ENCODE results near the gene CYYR1. TPM values are rescaled to one million over a fixed set of nuclear protein-coding genes. Genes with fewer than 3 reads are reported as not detected.
"Not testable (repeated sequence)": the region's sequence is repeated elsewhere in the genome, so short reads cannot be mapped to it uniquely, and the experiment has no call there.

The CYYR1 gene
- total RNA-seq, 1 donor from 2014 or later: not detected

DNA sequence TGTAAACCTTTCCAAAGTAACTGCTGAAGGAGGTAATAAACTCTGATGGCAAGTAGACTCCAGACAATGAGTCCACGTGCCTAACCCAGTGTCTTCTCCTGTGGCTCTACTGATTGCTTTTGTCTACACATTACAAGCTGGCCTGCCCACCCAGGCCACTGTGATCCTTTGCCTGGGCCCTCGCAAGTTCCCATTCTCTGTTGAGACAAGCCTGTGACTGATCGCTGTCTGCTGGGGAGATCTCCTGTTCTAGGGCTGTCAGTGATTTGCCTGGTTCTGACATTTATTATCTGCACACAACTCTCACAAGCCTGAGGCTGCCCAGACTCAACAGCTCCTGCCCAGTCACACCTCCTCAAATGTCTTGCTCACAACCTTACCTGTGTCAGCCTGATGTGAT lies 81.4 kb downstream of the CYYR1 start:
- intact Hi-C loops (cut with micrococcal nuclease): no loop called here

DNA sequence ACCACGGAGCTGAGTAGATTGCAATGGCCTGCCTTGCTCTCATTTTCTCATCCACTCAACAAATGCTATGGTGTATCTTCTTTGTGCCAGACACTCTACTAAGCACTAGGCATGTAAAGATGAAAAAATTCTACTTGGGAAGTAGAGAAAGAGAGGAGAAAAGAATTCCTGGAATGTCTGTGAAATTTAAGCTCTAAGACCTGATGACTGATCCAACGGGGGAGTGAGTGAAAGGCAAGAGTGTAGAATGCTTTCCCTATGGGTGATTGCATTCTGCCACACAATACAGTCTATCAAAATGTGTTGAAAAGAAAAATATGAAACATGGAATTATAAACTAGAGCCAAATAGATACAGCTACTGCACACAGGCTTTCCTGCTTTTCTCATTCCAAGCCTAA lies 82.3 kb downstream of the CYYR1 start:
- intact Hi-C loops (cut with micrococcal nuclease): no loop called here

DNA sequence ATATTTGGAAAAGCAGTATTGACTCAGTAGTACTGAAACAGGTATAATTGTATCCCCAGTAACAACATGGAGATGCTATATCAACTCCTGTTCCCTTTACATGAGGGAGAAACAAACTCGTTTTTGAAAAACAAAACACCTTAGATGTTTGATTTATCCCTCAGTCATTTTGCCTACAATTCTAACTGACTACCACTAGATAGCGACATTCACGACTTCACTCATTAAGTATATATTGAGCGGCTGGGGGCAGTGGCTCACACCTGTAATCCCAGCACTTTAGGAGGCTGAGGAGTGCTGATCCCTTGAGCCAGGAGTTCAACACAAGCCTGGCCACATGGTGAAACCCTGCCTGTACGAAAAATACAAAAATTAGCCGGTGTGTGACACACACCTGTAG lies 83.3 kb downstream of the CYYR1 start:
- intact Hi-C loops (cut with micrococcal nuclease): no loop called here

DNA sequence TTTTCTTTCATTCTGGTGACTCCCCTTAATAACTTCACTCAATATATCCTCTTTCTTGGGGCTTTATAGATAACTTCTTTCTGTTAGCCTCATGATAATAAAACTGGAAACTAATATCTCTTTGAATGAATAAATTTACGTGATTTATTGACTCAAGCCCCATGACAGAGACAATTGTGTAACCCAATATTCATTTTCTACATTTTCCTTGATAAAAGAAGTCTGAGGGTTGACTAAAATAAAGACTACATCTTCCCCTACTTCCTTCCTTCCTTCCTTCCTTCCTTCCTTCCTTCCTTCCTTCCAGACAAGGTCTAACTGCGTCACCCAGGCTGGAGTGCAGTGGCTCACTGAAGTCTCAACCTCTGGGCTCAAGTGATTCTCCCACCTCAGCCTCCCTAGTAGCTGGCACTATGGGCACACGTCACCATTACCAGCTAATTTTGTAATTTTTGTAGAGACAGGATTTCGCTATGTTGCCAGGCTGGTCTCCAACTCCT lies 85.1 kb downstream of the CYYR1 start:
- intact Hi-C loops (cut with micrococcal nuclease): no loop called here

DNA sequence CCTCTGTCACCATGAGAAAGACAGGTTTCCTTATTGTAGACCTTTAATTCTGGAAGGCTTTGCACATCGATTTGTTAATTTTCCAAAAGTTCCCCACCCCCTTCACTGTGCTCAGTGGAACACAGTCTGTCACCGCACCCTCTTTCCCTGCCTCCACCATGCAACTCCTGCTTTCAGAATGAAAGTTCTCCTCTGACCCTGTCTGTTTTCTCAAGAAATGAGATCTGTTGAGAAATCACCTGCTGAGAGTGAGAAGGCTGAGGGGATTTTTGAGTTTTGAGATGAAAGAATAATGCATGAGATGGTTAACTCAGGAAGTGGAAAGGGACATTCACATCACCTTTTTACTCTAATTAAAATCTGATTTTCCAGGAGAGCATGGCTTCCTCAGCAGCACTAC lies 99.6 kb downstream of the CYYR1 start:
- intact Hi-C loops (cut with micrococcal nuclease): no loop called here

DNA sequence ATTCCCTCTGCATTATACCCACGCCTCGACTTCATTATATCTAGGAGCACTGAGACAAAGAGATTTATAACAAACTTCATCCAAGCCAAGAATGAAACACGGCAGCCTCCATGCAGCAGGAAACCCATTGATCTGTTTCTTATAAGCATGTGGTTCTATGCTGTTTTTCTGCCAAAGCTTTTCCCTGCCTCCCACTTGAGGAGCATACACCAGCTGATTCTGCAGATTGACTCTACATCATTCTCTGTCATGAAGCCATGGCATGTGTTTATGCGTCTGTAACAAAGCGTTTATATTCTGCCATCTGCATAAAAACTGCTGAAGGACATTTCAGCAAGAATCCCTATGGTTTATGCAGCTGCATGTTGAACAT lies 102.0 kb downstream of the CYYR1 start:
- intact Hi-C loops (cut with micrococcal nuclease): no loop called here

DNA sequence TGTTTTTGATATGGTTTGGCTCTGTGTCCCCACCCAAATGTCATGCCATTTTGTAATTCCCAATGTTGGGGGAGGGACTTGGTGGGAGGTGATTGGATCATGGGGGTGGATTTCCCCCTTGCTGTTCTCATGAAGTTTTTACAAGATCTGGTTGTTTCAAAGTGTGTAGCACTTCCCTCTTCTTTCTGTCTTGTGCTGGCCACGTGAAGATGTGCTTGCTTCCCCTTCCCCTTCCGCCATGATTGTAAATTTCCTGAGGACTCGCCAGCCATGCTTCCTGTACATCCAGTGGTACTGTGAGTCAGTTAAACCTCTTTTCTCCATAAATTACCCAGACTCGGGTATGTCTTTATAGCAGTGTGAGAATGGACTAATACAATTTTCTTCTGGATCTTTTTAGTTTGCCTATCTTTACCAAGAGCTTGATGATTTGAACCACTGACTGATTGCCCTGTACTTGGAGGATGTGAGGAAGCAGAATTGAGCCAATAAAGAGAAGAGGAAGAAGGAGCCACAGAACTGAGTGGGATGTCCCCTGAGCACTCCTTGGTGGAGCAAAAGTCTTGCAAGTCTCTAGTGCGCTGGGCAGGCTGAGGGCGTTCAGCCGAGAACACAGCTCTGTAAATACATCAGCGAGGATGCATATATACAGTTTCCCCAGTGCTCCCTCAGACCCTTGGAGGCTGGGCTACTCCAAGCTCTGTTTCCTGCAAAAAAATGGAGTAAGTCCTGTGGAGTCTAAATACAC lies 102.6 kb downstream of the CYYR1 start:
- intact Hi-C loops (cut with micrococcal nuclease): no loop called here

DNA sequence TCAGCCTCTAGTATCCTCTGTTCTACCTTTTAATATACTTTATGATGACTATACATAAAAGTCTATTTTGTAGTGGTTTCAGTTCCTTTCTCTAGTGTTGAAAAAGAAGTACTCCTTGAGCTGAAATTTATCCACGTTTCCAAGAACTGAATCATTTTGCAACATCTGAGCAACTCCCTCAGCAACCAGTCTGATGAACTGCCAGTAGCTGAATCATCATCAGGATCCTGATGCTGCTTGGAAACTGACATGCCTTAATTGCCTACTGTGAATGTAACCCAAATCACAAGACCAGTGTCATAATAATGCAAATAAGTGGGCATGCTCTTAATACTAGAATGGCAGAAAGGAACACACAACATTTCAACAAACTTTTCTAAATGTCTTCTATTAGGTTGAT lies 103.3 kb downstream of the CYYR1 start:
- intact Hi-C loops (cut with micrococcal nuclease): no loop called here

DNA sequence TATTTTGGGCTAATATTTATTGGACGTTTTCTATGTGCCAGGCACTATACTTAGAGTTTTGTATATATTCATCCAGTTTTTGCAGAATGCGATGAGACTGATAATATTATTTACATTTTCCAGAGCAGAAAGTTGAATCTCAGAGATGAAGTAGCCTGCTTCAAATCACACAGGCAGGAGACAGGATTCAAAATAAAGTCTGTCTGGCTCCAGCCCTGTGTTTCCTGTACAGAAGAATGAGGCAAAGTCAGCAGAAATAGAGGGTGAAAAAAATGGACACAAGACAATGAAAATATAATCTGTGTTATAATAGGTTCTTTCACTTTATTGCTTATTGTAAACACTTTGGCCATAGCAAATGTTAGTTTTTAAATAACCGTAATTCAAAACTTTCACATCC lies 107.2 kb downstream of the CYYR1 start:
- intact Hi-C loops (cut with micrococcal nuclease): no loop called here

DNA sequence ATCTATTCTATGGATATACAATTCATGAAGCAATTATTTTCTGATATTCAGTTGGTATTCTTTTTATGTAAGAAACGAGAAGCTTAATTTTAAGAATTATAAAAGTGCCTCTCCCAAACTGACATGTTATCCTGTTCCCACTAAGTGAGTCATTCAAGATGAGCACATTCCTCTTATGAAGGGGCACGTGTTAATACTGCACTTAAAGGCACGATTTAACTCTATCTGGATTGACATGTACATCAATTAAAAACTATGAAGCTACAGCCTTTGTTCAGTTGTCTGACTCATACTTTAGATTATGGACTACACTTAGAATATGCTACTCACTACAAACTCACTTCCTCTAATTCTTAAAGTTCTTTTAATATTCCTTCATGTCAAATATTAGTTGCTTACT lies 111.6 kb downstream of the CYYR1 start:
- intact Hi-C loops (cut with micrococcal nuclease): no loop called here

DNA sequence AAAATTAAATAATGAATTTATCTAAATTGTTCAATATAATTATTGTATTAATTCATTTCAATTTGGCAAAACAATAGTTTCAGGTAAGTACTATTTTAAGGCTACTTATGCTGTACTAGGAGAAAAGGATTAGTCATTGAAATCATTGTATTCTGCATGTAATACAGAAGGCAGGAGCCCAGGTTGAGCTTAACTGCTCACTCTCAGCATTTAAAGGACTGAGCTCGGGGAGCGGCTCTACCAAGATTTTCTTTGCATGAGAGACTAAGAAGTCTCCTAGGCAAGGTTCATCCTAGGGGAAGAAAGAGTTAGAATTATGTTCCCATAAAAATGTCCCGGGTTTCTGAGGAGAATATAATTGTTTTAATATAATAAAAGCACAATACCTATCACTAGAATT lies 112.5 kb downstream of the CYYR1 start:
- intact Hi-C loops (cut with micrococcal nuclease): no loop called here

DNA sequence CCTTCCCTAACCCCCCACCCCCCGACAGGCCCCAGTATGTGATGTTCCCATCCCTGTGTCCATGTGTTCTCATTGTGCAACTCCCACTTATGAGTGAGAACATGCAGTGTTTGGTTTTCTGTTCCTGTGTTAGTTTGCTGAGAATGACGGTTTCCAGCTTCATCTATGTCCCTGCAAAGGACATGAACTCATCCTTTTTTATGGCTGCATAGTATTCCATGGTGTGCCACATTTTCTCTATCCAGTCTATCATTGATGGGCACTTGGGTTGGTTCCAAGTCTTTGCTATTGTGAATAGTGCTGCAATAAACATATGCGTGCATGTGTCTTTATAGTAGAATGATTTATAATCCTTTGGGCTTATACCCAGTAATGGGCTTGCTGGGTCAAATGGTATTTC lies 114.2 kb downstream of the CYYR1 start:
- intact Hi-C loops (cut with micrococcal nuclease): not testable (repeated sequence)

DNA sequence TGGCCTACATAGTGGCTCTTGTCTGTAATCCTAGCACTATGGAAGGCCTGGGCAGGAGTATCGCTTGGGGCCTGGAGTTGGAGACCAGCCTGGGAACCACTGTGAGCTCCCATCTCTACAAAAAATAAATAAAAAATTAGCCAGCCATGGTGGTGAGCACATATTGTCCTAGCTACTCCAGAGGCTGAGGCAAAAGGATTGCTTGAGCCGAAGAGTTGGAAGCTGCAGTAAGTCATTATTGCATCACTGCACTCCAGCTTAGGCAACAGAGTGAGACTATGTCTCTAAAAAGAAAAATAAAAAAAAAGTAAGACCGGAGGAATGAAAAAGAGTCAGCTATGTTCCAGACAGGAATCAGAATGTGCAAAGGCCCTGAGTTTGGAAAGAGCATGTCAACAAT lies 115.3 kb downstream of the CYYR1 start:
- intact Hi-C loops (cut with micrococcal nuclease): no loop called here

DNA sequence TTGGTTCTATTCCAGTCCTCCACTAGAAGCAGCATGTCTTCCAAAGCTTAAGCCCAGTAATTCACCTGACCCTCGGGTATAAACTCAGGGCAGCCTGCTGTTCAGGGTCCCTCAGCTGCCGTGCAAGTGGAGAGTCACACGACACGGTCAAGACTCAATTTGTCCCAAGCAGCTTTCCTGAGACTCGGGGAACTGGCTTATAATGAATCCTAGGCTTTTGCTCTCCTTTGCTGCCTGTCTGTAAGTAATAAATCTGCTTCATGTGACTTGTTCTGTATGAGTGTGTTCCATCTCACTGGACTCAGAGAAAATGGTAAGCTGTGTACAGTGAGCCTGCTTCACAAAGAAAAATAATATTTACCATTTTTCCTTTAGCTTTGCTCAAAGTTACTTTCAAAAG lies 119.8 kb downstream of the CYYR1 start:
- intact Hi-C loops (cut with micrococcal nuclease): no loop called here

DNA sequence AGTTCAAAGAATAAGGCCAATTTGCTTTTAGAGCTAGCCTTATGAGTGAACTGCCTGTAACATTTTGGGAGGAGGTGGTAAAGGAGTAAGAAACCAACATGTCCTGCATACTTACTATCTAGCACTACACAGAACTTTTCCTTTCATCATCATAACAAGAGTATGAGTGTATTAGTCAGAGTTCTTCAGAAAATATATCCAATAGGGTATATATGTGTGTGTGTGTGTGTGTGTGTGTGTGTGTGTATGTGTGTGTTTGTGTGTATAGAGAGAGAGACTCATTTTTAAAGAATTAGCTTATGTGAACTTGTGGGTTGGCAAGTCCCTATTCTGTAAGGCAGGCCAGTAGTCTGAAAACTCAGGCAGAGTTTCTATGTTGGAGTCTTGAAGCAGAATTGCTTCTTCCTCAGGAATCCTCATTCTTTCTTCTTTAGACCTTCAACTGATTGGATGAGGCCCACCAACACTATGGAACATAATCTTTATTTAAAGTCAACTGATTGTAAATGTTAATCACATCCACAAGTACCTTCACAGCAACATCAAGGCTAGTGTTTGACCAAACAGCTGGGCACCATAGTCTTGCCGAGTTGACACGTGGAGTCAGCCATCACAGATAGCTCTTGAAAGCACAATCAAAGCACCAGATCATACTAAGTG lies 121.9 kb downstream of the CYYR1 start:
- intact Hi-C loops (cut with micrococcal nuclease): no loop called here

DNA sequence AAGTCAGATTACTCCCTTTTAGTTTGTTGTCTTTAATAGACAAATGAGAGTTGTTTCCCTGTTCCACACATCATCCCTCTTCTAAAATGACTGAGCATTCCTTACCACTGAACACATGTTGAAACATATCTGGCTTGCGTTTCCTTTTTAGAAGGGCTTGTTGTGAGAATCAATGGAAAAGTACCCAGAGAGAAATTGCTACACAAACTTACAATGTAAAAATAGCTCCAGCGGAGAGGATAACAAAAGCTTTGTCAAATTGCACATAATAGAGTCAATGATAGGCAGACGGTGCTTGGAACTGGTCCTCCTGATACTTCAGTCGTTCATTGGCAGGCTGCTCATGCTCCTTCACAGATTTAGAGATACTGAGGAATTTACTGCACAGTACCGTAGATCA lies 123.9 kb downstream of the CYYR1 start:
- intact Hi-C loops (cut with micrococcal nuclease): no loop called here

DNA sequence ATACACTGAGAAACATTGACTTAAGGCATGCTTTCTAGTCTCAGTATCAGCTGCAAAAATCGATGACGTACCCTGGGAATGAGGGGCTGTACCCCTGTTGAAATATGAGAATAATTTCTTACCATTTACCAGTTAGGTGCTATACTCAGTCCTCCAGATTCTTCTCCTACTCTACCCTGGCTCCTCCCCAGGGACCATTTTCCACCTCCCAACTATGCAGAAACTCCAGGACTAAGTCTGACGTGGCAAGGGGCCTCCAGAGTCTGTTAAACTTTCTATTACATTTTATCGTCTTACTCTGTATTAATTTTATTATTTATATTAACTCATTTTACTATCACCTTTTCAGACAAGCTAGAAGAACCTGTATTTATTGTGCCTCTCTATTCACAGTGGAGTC lies 124.3 kb downstream of the CYYR1 start:
- intact Hi-C loops (cut with micrococcal nuclease): no loop called here

DNA sequence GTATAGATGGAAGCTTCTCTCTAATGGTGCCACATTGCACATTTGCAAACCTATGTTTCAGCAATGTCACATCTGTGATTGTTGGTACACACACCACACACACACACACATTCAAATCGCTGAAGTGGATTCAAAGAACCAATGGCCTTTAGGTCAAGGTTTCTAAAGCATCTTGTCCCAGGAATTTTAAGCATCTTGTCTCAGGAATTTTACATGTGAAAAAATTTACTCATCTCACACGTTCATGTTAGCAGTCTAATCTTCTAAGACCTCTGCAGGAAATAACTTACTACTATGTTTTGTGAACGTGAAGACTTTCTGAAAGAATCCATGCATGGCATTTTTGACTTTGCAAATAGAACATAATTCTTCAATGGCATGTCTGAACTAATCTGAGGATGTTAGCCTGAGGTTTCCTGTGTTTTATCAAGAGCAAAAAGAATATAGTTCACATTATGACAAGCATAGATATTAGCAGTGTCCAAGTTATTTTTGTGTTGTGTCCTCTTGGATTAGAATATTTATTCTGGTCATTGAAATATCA lies 125.1 kb downstream of the CYYR1 start:
- intact Hi-C loops (cut with micrococcal nuclease): no loop called here

DNA sequence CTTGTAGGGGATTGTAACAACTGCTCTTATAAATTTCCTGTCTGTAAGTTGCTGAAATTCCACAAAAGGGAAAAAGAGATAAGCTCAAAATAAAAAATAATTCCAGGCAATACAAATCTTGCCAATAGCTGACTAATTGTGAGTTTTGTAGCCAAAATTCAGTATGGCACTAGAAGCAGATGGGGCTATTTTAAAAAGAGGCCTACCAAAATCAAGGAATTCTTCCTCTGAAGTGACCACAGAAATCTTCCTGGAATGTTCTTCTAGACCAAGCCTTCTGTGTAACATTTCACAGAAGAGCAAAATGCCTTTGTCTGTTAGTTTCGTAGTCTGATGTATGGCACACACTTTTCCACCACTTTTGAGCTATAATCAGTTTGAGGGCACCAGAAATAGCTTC lies 127.6 kb downstream of the CYYR1 start:
- intact Hi-C loops (cut with micrococcal nuclease): no loop called here

DNA sequence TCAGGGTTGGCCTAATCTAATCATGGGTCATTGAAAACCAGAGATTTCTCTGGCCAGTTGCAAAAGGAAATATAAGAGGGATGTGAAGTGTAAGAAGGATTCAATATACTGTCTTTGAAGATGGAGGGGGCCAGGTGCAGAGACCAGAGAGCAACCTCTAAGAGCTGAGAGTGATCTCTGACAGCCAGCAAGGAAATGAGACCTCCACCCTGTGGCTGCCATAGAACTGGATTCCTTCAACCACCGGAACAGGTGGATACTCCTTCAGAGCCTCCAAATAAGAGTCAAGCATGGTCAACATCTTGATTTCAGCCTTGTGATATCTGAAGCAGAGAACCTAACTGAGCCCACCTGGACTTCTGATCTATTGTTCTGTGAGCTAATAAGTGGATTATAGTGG lies 128.4 kb downstream of the CYYR1 start:
- intact Hi-C loops (cut with micrococcal nuclease): no loop called here

DNA sequence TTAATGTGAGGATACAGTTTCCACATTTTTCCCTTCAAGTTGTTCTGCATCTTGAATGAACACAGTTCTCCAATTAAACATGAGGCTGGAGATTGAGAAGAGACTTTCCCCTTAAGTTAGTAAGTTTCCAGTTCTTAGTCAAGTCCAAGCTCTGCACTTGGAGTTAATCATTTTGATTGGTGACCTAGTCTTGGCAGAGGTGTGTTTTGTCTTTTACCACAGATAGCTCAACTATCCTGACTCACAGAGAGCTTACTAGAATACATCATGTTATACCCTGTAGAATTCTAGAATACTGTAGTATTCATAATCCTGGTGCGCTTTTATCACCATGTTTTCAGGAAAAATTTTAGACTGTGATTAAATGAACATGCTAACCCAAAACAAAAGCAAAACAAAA lies 129.2 kb downstream of the CYYR1 start:
- intact Hi-C loops (cut with micrococcal nuclease): no loop called here

DNA sequence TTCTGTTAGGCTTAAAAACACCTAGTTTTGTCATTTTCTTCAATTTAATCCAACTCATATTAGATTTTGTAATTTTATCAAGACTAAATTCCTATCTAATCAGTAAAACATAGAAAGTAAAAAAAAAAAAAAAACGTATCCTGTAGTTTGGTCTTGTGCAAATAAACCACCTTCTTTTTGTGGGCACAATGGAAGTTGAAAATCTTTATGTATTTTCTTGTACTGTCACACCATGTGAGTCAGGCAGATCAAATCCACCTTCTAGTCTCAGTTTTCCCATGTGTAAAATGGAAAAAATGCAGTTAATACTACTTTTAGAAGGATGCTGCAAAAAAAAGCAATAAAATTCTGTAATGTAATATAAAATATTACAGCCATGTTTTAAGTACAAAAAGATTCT lies 129.8 kb downstream of the CYYR1 start:
- intact Hi-C loops (cut with micrococcal nuclease): no loop called here

DNA sequence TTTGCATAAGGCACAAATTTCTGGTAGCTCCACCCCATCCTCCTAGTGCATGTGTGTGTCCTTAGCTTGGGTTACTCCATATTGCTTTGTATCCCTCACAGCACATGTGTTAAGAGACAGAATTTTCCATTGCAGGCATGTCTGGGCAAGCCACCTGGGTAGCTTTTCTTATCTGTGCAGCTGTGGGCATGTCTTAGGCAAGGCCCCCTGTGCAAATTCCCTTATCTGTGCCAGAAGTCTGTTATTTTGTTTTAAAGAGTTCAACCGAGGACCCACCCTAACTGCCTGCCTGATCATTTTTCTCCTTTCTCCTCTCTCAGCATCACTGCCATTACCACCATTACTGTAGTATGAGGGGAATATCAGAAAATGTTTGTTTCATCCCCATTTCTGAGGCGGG lies 131.9 kb downstream of the CYYR1 start:
- intact Hi-C loops (cut with micrococcal nuclease): no loop called here
